ENCODE results near the gene MISP3.

Gene MISP3

DNA sequence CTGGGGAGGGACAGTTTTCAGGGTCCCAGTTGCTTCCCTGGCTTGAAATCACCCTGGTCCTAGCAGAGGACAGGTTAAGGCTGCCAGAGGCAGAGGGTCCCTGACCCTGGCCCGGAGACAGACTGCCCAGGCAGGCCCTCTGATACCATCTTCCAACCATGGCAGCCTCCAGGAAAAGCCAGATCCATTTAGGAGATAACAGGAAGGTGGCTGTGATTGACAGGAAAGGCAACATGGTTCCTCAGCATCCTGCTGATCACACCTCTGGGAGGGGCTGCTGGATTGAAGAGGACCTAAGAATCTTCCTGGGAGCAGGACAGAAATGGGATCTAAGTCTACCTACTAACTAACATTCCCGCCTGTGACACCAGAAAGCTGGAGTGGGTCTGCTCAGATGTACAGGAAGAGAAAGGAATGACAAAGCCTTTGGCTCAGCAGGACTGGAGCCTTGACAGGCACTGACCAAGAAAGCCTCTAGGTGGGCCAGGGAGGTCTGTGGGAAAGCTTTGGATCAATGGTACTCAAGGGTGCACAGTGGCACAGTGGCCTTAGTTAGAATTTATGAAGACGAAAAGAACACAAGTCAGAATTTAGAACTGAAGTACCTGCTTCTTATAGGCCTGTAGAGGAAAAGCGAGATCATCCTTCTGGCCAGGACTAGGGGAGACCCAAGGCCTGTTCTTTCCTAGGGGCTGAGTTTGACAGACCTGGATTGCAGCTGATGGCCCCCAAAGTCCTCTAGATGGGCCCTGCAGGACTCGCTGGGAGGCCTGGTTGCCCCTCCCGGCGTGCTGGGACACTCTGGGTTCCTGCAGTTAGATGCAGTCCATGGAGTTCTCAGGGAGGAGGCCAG, 47.3 kb downstream of the MISP3 start:
- DNase-seq (ENCODE audit: low read depth in 2 of 2): no peak

DNA sequence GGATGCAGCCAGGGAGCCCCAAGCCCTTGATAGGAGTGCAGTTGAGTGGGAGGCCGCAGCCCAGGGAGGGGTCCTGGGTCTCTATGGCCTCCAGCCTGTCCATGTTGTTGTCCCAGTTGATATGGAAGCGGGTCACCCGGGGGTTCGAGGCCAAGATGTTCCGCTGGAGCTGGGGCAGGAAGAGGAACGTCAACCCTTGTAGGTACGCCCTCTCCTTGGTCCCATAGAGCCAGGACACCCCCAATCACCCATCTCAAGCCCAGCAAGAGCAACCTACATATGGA, 47.9 kb downstream of the MISP3 start:
- no peak for DNase-seq (ENCODE audit: low read depth in 2 of 2)

DNA sequence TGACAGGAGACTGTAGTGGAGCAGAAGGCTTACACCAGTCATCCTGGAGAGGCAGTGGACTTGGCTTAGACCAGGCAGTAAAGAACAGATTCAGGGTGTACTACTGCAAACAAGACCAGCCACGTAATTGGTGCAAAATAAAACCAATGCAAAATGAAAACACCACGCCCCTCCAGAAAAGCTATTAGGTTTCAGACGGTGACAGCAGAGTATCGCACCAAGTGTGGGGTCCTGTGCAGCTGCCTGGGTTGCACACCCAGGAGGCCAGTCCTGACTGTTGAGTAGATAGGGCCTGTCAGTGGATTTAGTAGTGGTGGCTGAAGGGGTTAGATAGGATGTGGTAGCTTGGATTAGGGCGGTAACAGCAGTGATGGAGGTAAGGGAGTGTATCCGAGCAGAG, 50.3 kb downstream of the MISP3 start:
- DNase-seq (ENCODE audit: low read depth in 2 of 2): no peak
